GM12875 (cell line): ENCODE results near the gene CHST1.

ENCODE experiments used
- H3K4me3 ChIP-seq: one replicate; pipeline ENCODE4 v1.5.1; 2011; ENCODE audit warnings: low read depth, low read length, control low read depth
- TF ChIP-seq, protein P1 (sequence below): IDR thresholded peaks from 2 replicates; pipeline ENCODE4 v1.5.1; 2011; ENCODE audit warnings: low read depth, mild to moderate bottlenecking, control low read depth, inconsistent platforms, low read length, moderate library complexity, borderline replicate concordance; ENCODE audit not compliant: insufficient read depth

CHST1 gene

DNA sequence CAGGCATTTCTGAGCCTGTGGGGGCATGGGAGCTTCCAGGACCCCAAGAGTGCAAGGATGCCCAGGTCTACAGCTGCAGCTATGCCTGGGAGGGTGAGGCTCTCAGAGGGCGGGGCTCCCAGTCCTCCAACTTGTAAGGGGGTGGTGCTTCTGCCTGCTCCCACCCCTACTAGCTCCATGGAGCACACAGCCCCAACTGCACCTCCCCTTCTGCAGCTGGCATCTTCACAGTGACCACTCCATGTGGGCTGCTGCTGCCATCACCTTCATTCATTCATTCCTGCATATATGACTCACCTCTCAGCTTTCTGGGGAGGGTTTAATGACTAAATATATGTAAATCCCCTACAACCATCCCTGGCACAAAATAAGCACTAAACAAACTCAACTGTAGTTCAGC is 43.8 kb downstream of the CHST1 start:
- no peak overlapping the region for H3K4me3 ChIP-seq
- TF ChIP-seq, protein P1, sequence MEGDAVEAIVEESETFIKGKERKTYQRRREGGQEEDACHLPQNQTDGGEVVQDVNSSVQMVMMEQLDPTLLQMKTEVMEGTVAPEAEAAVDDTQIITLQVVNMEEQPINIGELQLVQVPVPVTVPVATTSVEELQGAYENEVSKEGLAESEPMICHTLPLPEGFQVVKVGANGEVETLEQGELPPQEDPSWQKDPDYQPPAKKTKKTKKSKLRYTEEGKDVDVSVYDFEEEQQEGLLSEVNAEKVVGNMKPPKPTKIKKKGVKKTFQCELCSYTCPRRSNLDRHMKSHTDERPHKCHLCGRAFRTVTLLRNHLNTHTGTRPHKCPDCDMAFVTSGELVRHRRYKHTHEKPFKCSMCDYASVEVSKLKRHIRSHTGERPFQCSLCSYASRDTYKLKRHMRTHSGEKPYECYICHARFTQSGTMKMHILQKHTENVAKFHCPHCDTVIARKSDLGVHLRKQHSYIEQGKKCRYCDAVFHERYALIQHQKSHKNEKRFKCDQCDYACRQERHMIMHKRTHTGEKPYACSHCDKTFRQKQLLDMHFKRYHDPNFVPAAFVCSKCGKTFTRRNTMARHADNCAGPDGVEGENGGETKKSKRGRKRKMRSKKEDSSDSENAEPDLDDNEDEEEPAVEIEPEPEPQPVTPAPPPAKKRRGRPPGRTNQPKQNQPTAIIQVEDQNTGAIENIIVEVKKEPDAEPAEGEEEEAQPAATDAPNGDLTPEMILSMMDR = no peak

DNA sequence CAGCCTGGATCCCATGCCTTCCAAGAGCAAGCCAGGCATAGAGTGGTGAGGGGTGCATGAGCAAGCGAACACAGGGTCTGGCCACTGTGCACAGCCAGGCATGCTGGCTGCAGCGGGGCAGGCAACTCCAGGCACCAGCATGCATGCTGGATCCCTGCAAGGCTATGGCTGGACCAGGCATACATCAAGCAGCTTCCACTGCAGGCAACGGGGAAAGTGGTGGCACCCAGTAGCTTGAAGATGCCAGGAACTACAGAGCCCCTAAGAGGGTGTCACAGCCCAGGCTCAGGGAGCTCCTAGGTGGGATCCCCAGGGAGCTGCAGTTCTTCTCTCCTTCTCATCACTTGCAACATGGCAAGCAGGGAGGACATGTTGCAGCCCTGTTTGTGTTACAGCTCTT is 45.2 kb downstream of the CHST1 start:
- TF ChIP-seq, protein P1 = no peak
- H3K4me3 ChIP-seq = no peak overlapping the region

DNA sequence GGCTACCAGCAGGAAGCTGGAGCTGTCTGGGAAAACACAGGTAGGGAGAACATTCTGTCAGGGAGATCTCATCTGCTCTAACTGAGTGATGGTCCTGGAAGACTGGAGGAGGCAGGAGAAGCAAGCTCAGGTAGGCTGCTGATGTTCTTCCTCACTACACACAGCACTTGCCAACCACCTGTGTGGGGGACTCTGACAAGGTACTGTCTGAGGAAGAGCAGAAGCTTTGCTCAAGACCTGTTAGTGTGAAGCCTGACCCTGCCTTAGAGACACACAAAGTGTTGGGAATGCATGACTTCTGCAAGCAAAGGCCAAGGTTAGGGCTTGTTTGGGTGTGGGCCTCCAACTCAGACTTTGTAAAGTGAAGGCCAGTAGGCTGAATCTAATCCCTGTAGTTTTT is 46.5 kb downstream of the CHST1 start:
- H3K4me3 ChIP-seq = no peak overlapping the region
- TF ChIP-seq, protein P1 = no peak

DNA sequence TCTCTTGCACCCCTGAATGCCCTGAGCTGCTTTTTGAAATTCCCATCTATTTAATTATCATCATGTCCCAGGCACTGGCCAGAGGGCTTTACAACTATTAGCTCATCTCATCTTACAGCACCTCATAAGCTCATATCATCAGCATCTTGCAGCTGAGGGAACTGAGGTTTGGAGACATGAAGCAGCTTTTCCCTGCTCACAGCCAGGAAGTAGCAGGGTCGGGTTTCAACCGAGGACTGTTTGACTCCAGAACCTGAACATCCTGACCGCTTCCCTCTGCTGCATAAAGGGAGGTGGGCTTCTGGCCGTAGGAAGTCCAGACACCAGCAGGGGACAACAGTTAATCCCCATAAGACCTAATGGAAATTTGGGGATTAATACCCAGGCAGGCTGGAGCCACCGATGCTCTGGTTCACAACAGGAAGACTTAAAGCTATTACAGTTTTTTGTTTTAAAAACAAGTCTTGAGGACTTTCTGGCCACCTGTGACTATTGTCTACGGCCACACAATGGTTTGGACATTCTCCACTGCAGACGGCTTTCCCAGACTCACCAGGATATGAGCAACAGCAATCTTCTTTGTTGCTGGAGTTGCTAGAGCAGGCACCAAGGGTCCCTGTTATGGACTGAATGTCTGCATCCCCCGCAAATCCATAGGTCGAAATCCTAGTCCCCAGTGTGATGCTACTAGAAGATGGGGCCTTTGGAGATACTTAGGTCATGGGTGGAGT is 47.4 kb downstream of the CHST1 start:
- H3K4me3 ChIP-seq = no peak overlapping the region
- TF ChIP-seq, protein P1 = no peak

DNA sequence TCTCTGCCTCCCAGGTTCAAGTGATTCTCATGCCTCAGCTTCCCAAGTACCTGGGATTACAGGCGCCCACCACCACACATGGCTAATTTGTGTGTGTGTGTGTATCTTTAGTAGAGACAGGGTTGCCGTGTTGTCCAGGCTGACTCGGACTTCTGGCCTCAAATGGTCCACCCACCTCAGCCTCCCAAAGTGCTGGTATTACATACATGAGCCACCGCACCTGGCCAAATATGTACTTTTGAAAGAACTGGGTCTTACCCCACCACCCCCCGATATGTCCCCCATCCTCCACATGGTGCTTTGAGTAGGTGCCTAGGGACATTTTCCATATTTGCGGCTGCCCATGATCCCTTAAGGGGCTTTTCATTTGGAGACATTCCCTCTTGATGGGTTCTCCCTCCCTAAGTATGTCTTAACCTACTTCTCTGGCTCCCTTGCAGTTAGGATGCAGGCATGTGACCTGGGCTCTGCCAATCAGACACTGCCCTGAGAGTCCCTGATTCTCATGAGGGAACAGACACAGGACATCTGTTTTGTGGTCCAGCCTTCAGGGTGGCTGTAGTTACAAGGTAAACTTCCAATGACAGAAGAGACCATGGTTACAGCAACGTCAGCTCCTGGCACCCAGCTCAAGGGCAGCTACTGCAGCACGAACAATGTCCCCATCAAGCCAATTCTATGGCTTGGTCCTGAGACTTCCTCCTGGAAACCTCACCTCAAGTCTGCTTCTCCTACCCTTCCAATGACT is 48.4 kb downstream of the CHST1 start:
- H3K4me3 ChIP-seq = no peak overlapping the region
- TF ChIP-seq, protein P1 = no peak

DNA sequence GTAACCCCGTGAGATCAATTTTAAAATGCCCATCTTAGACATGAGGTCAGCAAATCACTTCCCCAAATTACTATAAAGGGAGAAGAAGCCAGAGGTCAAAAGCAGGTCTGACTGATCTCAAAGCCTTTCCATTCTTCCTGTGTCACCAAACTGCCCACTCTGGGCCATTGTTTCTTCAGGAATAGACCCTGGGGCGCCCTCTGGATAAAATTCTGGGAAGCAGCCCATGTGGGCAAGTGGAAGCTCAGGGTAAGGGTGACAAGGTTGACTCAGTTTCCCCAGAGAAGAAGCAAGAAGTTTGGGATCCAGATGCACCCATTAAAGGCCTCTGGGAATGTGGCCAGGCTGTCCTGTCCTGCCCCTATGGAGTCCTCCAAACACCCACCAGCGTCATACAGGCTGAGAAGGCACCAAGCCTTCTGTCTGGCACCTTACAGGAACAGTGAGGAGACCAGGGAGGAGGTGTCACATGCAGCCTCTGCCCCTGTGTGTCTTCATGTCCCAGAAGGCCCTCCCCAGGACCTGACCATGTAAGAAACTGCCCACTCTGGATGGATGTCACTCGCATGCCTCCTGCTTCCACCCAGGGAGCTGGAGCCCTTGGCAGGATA is 50.1 kb downstream of the CHST1 start:
- TF ChIP-seq, protein P1 = no peak
- H3K4me3 ChIP-seq = no peak overlapping the region
